Keratinocyte (primary cell): ENCODE measurements around the gene ZBTB20.

Source experiments
- CTCF ChIP-seq, 3 experiments: IDR thresholded peaks in 1 of 3; conservative IDR thresholded peaks in 1 of 3; optimal IDR thresholded peaks in 1 of 3; 2 replicates in 2 of 3; 3 replicates in 1 of 3; pipeline versions ENCODE3 to v1.5.1; 2011; ENCODE audit warnings: low read length in 3 of 3, mild to moderate bottlenecking in 3 of 3, moderate library complexity in 2 of 3, control low read depth in 1 of 3, inconsistent platforms in 1 of 3; ENCODE audit not compliant: insufficient read depth in 2 of 3; ENCODE audit errors: extremely low read depth in 1 of 3
- EZH2 ChIP-seq: IDR thresholded peaks from one replicate; pipeline ENCODE4 v1.6.1; 2012; ENCODE audit warnings: inconsistent platforms, mild to moderate bottlenecking, low read length, moderate library complexity

GRCh38 chr3:114858329-114858728 is 288.8 kb downstream of the ZBTB20 start:
- no peak for TF ChIP-seq CTCF (optimal IDR thresholded peaks at IDR 0.05 in 1 of 3, IDR thresholded peaks at IDR 0.05 in 1 of 3, conservative IDR thresholded peaks at IDR 0.05 in 1 of 3; ENCODE audit: extremely low read depth in 1 of 3, insufficient read depth in 2 of 3, low read length in 3 of 3)
- no peak for TF ChIP-seq EZH2
